Left lobe of liver (tissue), 2 donors: ENCODE data around the gene GABPA. TPM values are rescaled to one million over a fixed set of nuclear protein-coding genes. Genes with fewer than 3 reads are reported as not detected.
"Not testable (repeated sequence)": the region's sequence is repeated elsewhere in the genome, so short reads cannot be mapped to it uniquely, and the experiment has no call there.

Experiments used
- ATAC-seq: fragments of 200-7000 bp; cut with Tn5 transposase; one replicate; pipeline ENCODE4 v1.9.1; 2020; ENCODE audit warnings: mild to moderate bottlenecking, moderate library complexity
- DNase-seq: peaks from one replicate; pipeline ENCODE4 v3.0.0-alpha.2; 2020; ENCODE audit warnings: low spot score
- total RNA-seq: library from RNA; stranded (reverse); gene quantifications from one replicate; pipeline ENCODE4 v1.2.1, GENCODE V29; 2021
- donor health status: DM: no; HTN: no; CAD: no; lungs with moderate emphysema.
- donor health status: DM: no; HTN: yes; CAD: no.

The GABPA gene
- total RNA-seq, 1 donor from 2014 or later, result 10.9 TPM

- DNase-seq (peak; percentile 85), ATAC-seq (peak; percentile 70)
Observed at GRCh38 chr21:25735646-25736597, 1.1 kb downstream of the GABPA start.

GRCh38 chr21:25737421-25737820 lies 2.6 kb downstream of the GABPA start:
- no peak for ATAC-seq
- DNase-seq, result no peak

- DNase-seq (no peak), ATAC-seq (no peak)
Observed at GRCh38 chr21:25742900-25743299, 8.1 kb downstream of the GABPA start.

- ATAC-seq (no peak), DNase-seq (no peak)
Observed at GRCh38 chr21:25744854-25745253, 10.1 kb downstream of the GABPA start.

GRCh38 chr21:25750085-25750484 lies 15.3 kb downstream of the GABPA start:
- ATAC-seq (no peak), DNase-seq (no peak)

GRCh38 chr21:25752416-25752815 lies 17.6 kb downstream of the GABPA start:
- DNase-seq (no peak), ATAC-seq (no peak)

GRCh38 chr21:25756190-25756932 lies 21.6 kb downstream of the GABPA start:
- DNase-seq (no peak), ATAC-seq (no peak)

GRCh38 chr21:25757531-25757930 lies 22.8 kb downstream of the GABPA start:
- no peak for DNase-seq
- no peak for ATAC-seq

GRCh38 chr21:25759573-25759972 lies 24.8 kb downstream of the GABPA start:
- ATAC-seq (no peak), DNase-seq (no peak)

- no peak for ATAC-seq
- DNase-seq, result no peak
Observed at GRCh38 chr21:25760061-25760460, 25.3 kb downstream of the GABPA start.

- no peak for ATAC-seq
Observed at GRCh38 chr21:25760677-25761076, 25.9 kb downstream of the GABPA start.

GRCh38 chr21:25764065-25764464 lies 29.3 kb downstream of the GABPA start:
- ATAC-seq, result no peak
- no peak for DNase-seq

More at GRCh38 chr21:25760677-25761076, 25.9 kb downstream of the GABPA start:
- no peak for DNase-seq

- ATAC-seq (no peak), DNase-seq (no peak)
Observed at GRCh38 chr21:25767921-25768320, 33.1 kb downstream of the GABPA start.

- peak; percentile 26 for ATAC-seq
Observed at GRCh38 chr21:25772686-25773085, 37.9 kb downstream of the GABPA start.

GRCh38 chr21:25776440-25776839 lies 41.7 kb downstream of the GABPA start:
- DNase-seq, result no peak
- ATAC-seq, result no peak

More at GRCh38 chr21:25772686-25773085, 37.9 kb downstream of the GABPA start:
- no peak for DNase-seq

- DNase-seq, ATAC-seq: not testable (repeated sequence)
Observed at GRCh38 chr21:25778126-25778875, 43.5 kb downstream of the GABPA start.

GRCh38 chr21:25788677-25789076 lies 53.9 kb downstream of the GABPA start:
- ATAC-seq (no peak), DNase-seq (no peak)

GRCh38 chr21:25790122-25790877 lies 55.5 kb downstream of the GABPA start:
- ATAC-seq (peak; percentile 98), DNase-seq (no peak)

- ATAC-seq, result no peak
- no peak for DNase-seq
Observed at GRCh38 chr21:25790878-25791204, 56.1 kb downstream of the GABPA start.

- ATAC-seq (no peak), DNase-seq (no peak)
Observed at GRCh38 chr21:25791319-25791718, 56.5 kb downstream of the GABPA start.
